Panc1 (cell line): ENCODE data around the gene OR52D1. TPM values are rescaled to one million over a fixed set of nuclear protein-coding genes. Genes with fewer than 3 reads are reported as not detected.

Experiments used
- ATAC-seq: fragments of 200-7000 bp; cut with Tn5 transposase; 2 replicates; pipeline ENCODE4 v1.9.1; 2020; ENCODE audit warnings: mild to moderate bottlenecking, moderate library complexity
- BruUV-seq: library from RNA; stranded (reverse); fragments of 400-500 nt; replicated peaks from 2 replicates; lab custom pipeline; 2021; lab: Mats Ljungman, UMichigan
- CTCF ChIA-PET: fragments of 300-600 bp; sonication (Branson Sonifier 250); formaldehyde crosslinking; loops from one replicate; lab custom pipeline; 2022; ENCODE audit warnings: antibody characterized with exemption; lab: Charles Lee
- POLR2A ChIA-PET: fragments of 300-600 bp; sonication (Branson Sonifier 250); formaldehyde crosslinking; loops from one replicate; lab custom pipeline; 2022; ENCODE audit warnings: antibody characterized with exemption; lab: Charles Lee
- DNase-seq: peaks from one replicate; pipeline ENCODE4 v3.0.0-alpha.2; 2010; ENCODE audit warnings: low read depth, low spot score
- H3K27ac ChIP-seq: 2 replicates; pipeline ENCODE4 v1.5.1; 2011; ENCODE audit warnings: mild to moderate bottlenecking, low read length, inconsistent platforms
- H3K27me3 ChIP-seq: fragments of 200-500 bp; sonication (Bioruptor generic); 2 replicates; pipeline ENCODE4 v1.6.0; 2014; ENCODE audit warnings: low read length, inconsistent platforms; ENCODE audit not compliant: control insufficient read depth, insufficient read depth
- H3K36me3 ChIP-seq: fragments of 200-500 bp; sonication (Bioruptor generic); 2 replicates; pipeline ENCODE4 v1.5.1; 2014; ENCODE audit warnings: inconsistent platforms, mild to moderate bottlenecking, low read length, moderate library complexity; ENCODE audit not compliant: control insufficient read depth, insufficient read depth
- H3K4me1 ChIP-seq: 2 replicates; pipeline ENCODE4 v1.5.1; 2011; ENCODE audit warnings: inconsistent platforms, mild to moderate bottlenecking, low read length, moderate library complexity; ENCODE audit not compliant: control insufficient read depth, insufficient read depth
- H3K4me3 ChIP-seq, 2 experiments: 2 replicates each; pipeline ENCODE4 v1.5.1; 2011 to 2012; ENCODE audit warnings: low read depth in 2 of 2, low read length in 2 of 2, mild to moderate bottlenecking in 2 of 2, inconsistent platforms in 1 of 2, moderate library complexity in 1 of 2
- H3K9me3 ChIP-seq: fragments of 200-500 bp; sonication (Bioruptor generic); 2 replicates; pipeline ENCODE4 v1.5.1; 2014; ENCODE audit warnings: low read depth, mild to moderate bottlenecking, inconsistent platforms, low read length, moderate library complexity; ENCODE audit not compliant: control insufficient read depth, insufficient read depth
- CTCF ChIP-seq: fragments of 450-650 bp; IDR thresholded peaks from 2 replicates; pipeline ENCODE4 v1.5.1; 2017; ENCODE audit warnings: mild to moderate bottlenecking
- POLR2AphosphoS5 ChIP-seq: IDR thresholded peaks from 2 replicates; pipeline ENCODE4 v1.6.1; 2012; ENCODE audit warnings: mild to moderate bottlenecking, low read depth, low read length, moderate library complexity
- REST ChIP-seq, 2 experiments: IDR thresholded peaks; 2 replicates each; pipeline ENCODE4 v1.6.1; 2011 to 2012; ENCODE audit warnings: low read depth in 2 of 2, control low read depth in 1 of 2, low read length in 1 of 2, mild to moderate bottlenecking in 1 of 2, moderate library complexity in 1 of 2; ENCODE audit not compliant: insufficient read depth in 1 of 2
- SIN3A ChIP-seq: IDR thresholded peaks from 2 replicates; pipeline ENCODE4 v1.6.1; 2012; ENCODE audit warnings: low read depth, mild to moderate bottlenecking, low read length, moderate library complexity, borderline replicate concordance; ENCODE audit not compliant: insufficient read depth
- TCF7L2 ChIP-seq: IDR thresholded peaks from 2 replicates; pipeline ENCODE4 v1.6.1; 2011; ENCODE audit warnings: mild to moderate bottlenecking, low read depth, low read length, inconsistent platforms
- in situ Hi-C: cut with HindIII; loops from 2 replicates; pipeline ENCODE4 v1.10.0; 2016; ENCODE audit warnings: low sequenced_read_pairs, low pct_unique_long_range_greater_than_20kb
- intact Hi-C: fragments of 100-400 bp; cut with micrococcal nuclease; formaldehyde crosslinking; loops from one replicate; pipeline ENCODE4 v1.10.0; 2022; ENCODE audit not compliant: unreplicated experiment
- total RNA-seq: library from RNA; stranded (reverse); gene quantifications from one replicate; pipeline ENCODE4 v1.2.1, GENCODE V29; 2021; ENCODE audit not compliant: unreplicated experiment

OR52D1 gene
- total RNA-seq, 1 experiment from 2014 or later, result not detected

- no peak overlapping the region for H3K4me3 ChIP-seq
- ATAC-seq (no peak), DNase-seq (no peak)
- no peak overlapping the region for H3K27ac ChIP-seq
- no peak for TF ChIP-seq POLR2AphosphoS5
- no peaks in the 10 kb centered on the region for H3K36me3 ChIP-seq
- peaks cover 7% of the 10 kb centered on the region; the same call in 1 of the 2 replicates for H3K27me3 ChIP-seq
- BruUV-seq, result no TSS peak
- H3K4me1 ChIP-seq, result no peaks in the 10 kb centered on the region
- in situ Hi-C loops (no loop called here), intact Hi-C loops (no loop called here)
- H3K9me3 ChIP-seq, result no peaks in the 10 kb centered on the region
- ChIA-PET POLR2A (no interaction called here), CTCF (no interaction called here)
Measured at GRCh38 chr11:5443835-5444393, 44.6 kb upstream of the OR52D1 start.

DNA sequence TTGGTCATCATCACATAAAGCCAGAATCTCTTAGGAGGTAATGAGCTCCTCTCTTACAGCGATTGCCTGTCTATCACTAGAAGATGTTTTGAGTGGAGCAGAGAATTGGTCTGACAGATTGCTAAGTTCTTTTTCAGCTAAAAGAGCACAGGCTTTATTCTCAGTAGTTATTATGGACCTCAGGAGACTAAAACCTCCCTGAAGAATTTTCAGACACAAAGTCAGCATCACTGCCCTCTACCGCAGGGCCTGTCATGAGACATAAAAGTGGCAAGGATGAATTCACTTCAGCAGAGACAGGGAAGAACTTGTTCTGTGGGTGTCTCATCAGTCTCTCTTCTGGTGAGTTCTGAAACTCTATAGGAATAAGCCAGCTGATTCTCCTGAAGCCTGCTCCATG, 39.5 kb upstream of the OR52D1 start, which contains the start of gene OR51I2:
Gene OR51I2, plus strand, starts transcription at position 301 of the 400 bp plus-strand sequence. CDS start 4,166 bp downstream, outside the sequence.
- BruUV-seq, result no TSS peak
- no peaks in the 10 kb centered on the region for H3K36me3 ChIP-seq
- ATAC-seq (no peak), DNase-seq (no peak)
- no peaks in the 10 kb centered on the region for H3K4me1 ChIP-seq
- no peak within 1 kb of the TSS for H3K27ac ChIP-seq
- CTCF ChIA-PET, result no interaction called here
- H3K4me3 ChIP-seq, result no peak within 1 kb of the TSS
- TF ChIP-seq CTCF (no peak), REST (IDR thresholded peaks at IDR 0.05; ENCODE audit: insufficient read depth in 1 of 2, low read depth in 2 of 2, low read length in 1 of 2) (no peak), POLR2AphosphoS5 (no peak), SIN3A (no peak), TCF7L2 (no peak)
- in situ Hi-C loops (no loop called here), intact Hi-C loops (no loop called here)
- POLR2A ChIA-PET, result no interaction called here
- no peaks in the 10 kb centered on the region; the same call in none of the 2 replicates for H3K27me3 ChIP-seq
- no peaks in the 10 kb centered on the region for H3K9me3 ChIP-seq

DNA sequence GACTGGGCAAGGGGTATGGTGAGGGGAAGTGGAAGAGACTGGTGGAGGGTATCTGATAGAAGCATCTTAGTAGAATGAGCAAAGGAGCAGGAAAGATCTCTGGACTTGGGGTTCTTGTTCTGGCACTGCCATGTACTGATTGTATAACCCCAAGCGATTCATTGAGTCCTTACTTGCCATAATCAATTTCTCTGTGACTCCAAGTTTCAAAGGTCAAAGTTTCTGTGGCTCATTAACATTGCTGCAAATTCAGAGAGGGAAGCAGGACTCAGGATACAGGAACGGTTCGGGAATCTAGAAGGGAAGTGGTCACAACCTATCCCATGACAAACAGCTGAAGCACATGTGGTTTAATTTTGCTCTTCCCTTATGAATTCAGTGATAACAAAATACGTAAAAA, 39.1 kb upstream of the OR52D1 start:
- DNase-seq (no peak), ATAC-seq (no peak)
- BruUV-seq, result no TSS peak
- no peaks in the 10 kb centered on the region for H3K4me1 ChIP-seq
- no peaks in the 10 kb centered on the region for H3K36me3 ChIP-seq
- H3K27me3 ChIP-seq, result no peaks in the 10 kb centered on the region; the same call in none of the 2 replicates
- no peaks in the 10 kb centered on the region for H3K9me3 ChIP-seq
- intact Hi-C loops (no loop called here), in situ Hi-C loops (no loop called here)
- H3K27ac ChIP-seq, result no peak overlapping the region
- no peak overlapping the region for H3K4me3 ChIP-seq
- no peak for TF ChIP-seq REST (IDR thresholded peaks at IDR 0.05; ENCODE audit: insufficient read depth in 1 of 2, low read depth in 2 of 2, low read length in 1 of 2)
- no peak for TF ChIP-seq POLR2AphosphoS5
- TF ChIP-seq CTCF, result no peak
- TF ChIP-seq TCF7L2, result no peak
- TF ChIP-seq SIN3A, result no peak
- CTCF ChIA-PET, result no interaction called here
- POLR2A ChIA-PET, result no interaction called here
